HepG2 (cell line): ENCODE data around the gene PASK. TPM values are rescaled to one million over a fixed set of nuclear protein-coding genes. Genes with fewer than 3 reads are reported as not detected.

ENCODE experiments used
- ATF1 ChIP-seq: IDR thresholded peaks from 2 replicates; pipeline ENCODE4 v1.6.1; 2016; ENCODE audit warnings: mild to moderate bottlenecking, control low read depth
- BCLAF1 ChIP-seq: fragments of 450-650 bp; IDR thresholded peaks from 2 replicates; pipeline ENCODE4 v1.6.1; 2017; ENCODE audit warnings: mild to moderate bottlenecking
- HIVEP1 ChIP-seq: sonication (generic); formaldehyde crosslinking; IDR thresholded peaks from 2 replicates; pipeline ENCODE4 v1.4.0; 2020; ENCODE audit warnings: mild to moderate bottlenecking, missing genetic modification reagents
- KAT7 ChIP-seq: IDR thresholded peaks from 2 replicates; pipeline ENCODE4 v1.6.1; 2018; ENCODE audit warnings: borderline replicate concordance, missing compliant biosample characterization
- KDM3A ChIP-seq: IDR thresholded peaks from 2 replicates; pipeline ENCODE4 v1.6.1; 2018; ENCODE audit warnings: low read depth, missing compliant biosample characterization
- MAF1 ChIP-seq: sonication (generic); formaldehyde crosslinking; IDR thresholded peaks from 2 replicates; pipeline ENCODE4 v1.5.0; 2020; ENCODE audit warnings: missing genetic modification reagents, borderline replicate concordance
- MATR3 ChIP-seq: sonication (generic); formaldehyde crosslinking; IDR thresholded peaks from 2 replicates; pipeline ENCODE4 v1.4.0; 2020; ENCODE audit warnings: missing genetic modification reagents
- MAZ ChIP-seq, 2 experiments: sonication (generic) in 1 of 2; formaldehyde crosslinking in 1 of 2; IDR thresholded peaks; 2 replicates each; pipeline versions ENCODE4 v1.5.0 to v1.6.1; 2012 to 2020; ENCODE audit warnings: low read depth in 2 of 2, mild to moderate bottlenecking in 2 of 2, borderline replicate concordance in 1 of 2, improper control_type of control experiment in 1 of 2, low read length in 1 of 2, missing genetic modification reagents in 1 of 2, moderate library complexity in 1 of 2
- MXD4 ChIP-seq: IDR thresholded peaks from 2 replicates; pipeline ENCODE4 v1.6.1; 2016; ENCODE audit warnings: mild to moderate bottlenecking, missing biosample characterization, missing genetic modification reagents
- NR2F6 ChIP-seq, 2 experiments: IDR thresholded peaks; 2 replicates each; pipeline ENCODE4 v1.6.1; 2016; ENCODE audit warnings: antibody characterized with exemption in 1 of 2, mild to moderate bottlenecking in 1 of 2
- PHF21A ChIP-seq: sonication (generic); formaldehyde crosslinking; IDR thresholded peaks from 2 replicates; pipeline ENCODE4 v1.5.0; 2020; ENCODE audit warnings: mild to moderate bottlenecking, missing genetic modification reagents
- PRDM15 ChIP-seq: sonication (generic); formaldehyde crosslinking; IDR thresholded peaks from 2 replicates; pipeline ENCODE4 v1.4.0; 2020; ENCODE audit warnings: missing genetic modification reagents
- PTBP1 ChIP-seq: fragments of 200-400 bp; formaldehyde crosslinking; IDR thresholded peaks from 2 replicates; pipeline ENCODE4 v1.6.1; 2018; ENCODE audit warnings: low read length, low read depth; ENCODE audit not compliant: poor library complexity, severe bottlenecking
- RXRA ChIP-seq: sonication (generic); formaldehyde crosslinking; IDR thresholded peaks from 2 replicates; pipeline ENCODE4 v1.5.1; 2020; ENCODE audit warnings: missing genetic modification reagents
- TOPORS ChIP-seq: sonication (generic); formaldehyde crosslinking; IDR thresholded peaks from 2 replicates; pipeline ENCODE4 v1.8.0; 2023; ENCODE audit warnings: mild to moderate bottlenecking, missing genetic modification reagents
- ZBTB46 ChIP-seq: sonication (generic); formaldehyde crosslinking; IDR thresholded peaks from 2 replicates; pipeline ENCODE4 v1.4.0; 2020; ENCODE audit warnings: mild to moderate bottlenecking, missing genetic modification reagents, borderline replicate concordance
- ZBTB7A ChIP-seq: sonication (generic); formaldehyde crosslinking; IDR thresholded peaks from 2 replicates; pipeline ENCODE4 v1.8.0; 2022; ENCODE audit warnings: mild to moderate bottlenecking, missing genetic modification reagents
- ZFYVE20 ChIP-seq: sonication (generic); formaldehyde crosslinking; IDR thresholded peaks from 2 replicates; pipeline ENCODE4 v1.8.0; 2023; ENCODE audit warnings: low read depth, mild to moderate bottlenecking, moderate library complexity, missing genetic modification reagents, borderline replicate concordance
- ZNF530 ChIP-seq: sonication (generic); formaldehyde crosslinking; IDR thresholded peaks from 2 replicates; pipeline ENCODE4 v1.5.0; 2020; ENCODE audit warnings: low read depth, mild to moderate bottlenecking, missing genetic modification reagents
- ZNF577 ChIP-seq: sonication (generic); formaldehyde crosslinking; IDR thresholded peaks from 2 replicates; pipeline ENCODE4 v1.4.0; 2020; ENCODE audit warnings: mild to moderate bottlenecking, low read depth, missing genetic modification reagents, borderline replicate concordance
- ZNF660 ChIP-seq: sonication (generic); formaldehyde crosslinking; IDR thresholded peaks from 2 replicates; pipeline ENCODE4 v1.5.1; 2020; ENCODE audit warnings: mild to moderate bottlenecking, low read depth, missing genetic modification reagents, borderline replicate concordance
- ZSCAN31 ChIP-seq: sonication (generic); formaldehyde crosslinking; IDR thresholded peaks from 2 replicates; pipeline ENCODE4 v1.5.0; 2020; ENCODE audit warnings: low read depth, mild to moderate bottlenecking, missing genetic modification reagents
- polyA plus RNA-seq, 8 experiments: library from polyadenylated mRNA; depleted of rRNA in 3 of 8; stranded (reverse) in 7 of 8; unstranded in 1 of 8; fragments of >200 nt; fragmentation: Illumina TruSeq in 4 of 8; extraction: Trizol in 4 of 8; gene quantifications; 2 replicates each; pipeline versions ENCODE4 v1.2.1 to v1.2.3, GENCODE V29; 2011 to 2016; ENCODE audit warnings: low read depth in 4 of 8, missing spikeins in 1 of 8, mixed read lengths in 1 of 8; ENCODE audit not compliant: insufficient read depth in 1 of 8
- total RNA-seq, 5 experiments: library from RNA; depleted of rRNA; stranded (reverse); fragments of >200 nt; fragmentation: Illumina TruSeq; extraction: Trizol; gene quantifications; 2 replicates each; pipeline ENCODE4 v1.2.3, GENCODE V29; 2016; ENCODE audit warnings: low read depth in 1 of 5

PASK gene
- total and polyA plus RNA-seq, 2 of the 13 experiments (the other 11 are each of a cell fraction or from before 2014, with no cell fraction given), result 6.9 to 17.0 TPM

- TF ChIP-seq MATR3 (CRISPR knock-in tag) (no peak), TOPORS (CRISPR knock-in tag) (peak; percentile 92; the same call in 1 of the 2 replicates), NR2F6 (IDR thresholded peaks at IDR 0.05) (no peak), NR2F6 (CRISPR knock-in tag; IDR thresholded peaks at IDR 0.05) (peak; percentile 90), ZNF530 (CRISPR knock-in tag) (no peak), MXD4 (CRISPR knock-in tag) (peak; percentile 97), BCLAF1 (no peak), RXRA (peak; percentile 96), PTBP1 (peak; percentile 96), PRDM15 (peak; percentile 86), MAF1 (peak; percentile 98), ATF1 (CRISPR knock-in tag) (peak; percentile 40; the same call in 1 of the 2 replicates), ZFYVE20 (peak; percentile 97), ZBTB46 (CRISPR knock-in tag) (no peak), ZBTB7A (CRISPR knock-in tag) (no peak; the same call in none of the 2 replicates), MAZ (IDR thresholded peaks at IDR 0.05; ENCODE audit: borderline replicate concordance, low read depth, low read length) (peak; percentile 100), MAZ (CRISPR knock-in tag; IDR thresholded peaks at IDR 0.05; ENCODE audit: low read depth) (peak; percentile 100), HIVEP1 (CRISPR knock-in tag) (peak; percentile 99), KAT7 (CRISPR knock-in tag) (peak; percentile 100), ZNF577 (no peak), PHF21A (CRISPR knock-in tag) (peak; percentile 93), ZSCAN31 (CRISPR knock-in tag) (peak; percentile 99), KDM3A (CRISPR knock-in tag) (peak; percentile 99), ZNF660 (CRISPR knock-in tag) (0 out of 2 replicates have a peak, but pooled peaks have one; percentile 63)
Observed at GRCh38 chr2:241102239-241102803, 47.0 kb downstream of the PASK start, which contains the start of gene MTERF4 (continued).
